Liver (tissue), 9 donors: Measurements from ENCODE around the gene TMEM217. TPM values are rescaled to one million over a fixed set of nuclear protein-coding genes. Genes with fewer than 3 reads are reported as not detected.
"Not testable (repeated sequence)": the region's sequence is repeated elsewhere in the genome, so short reads cannot be mapped to it uniquely, and the experiment has no call there.

Source experiments
- DNase-seq: peaks from one replicate; pipeline ENCODE4 v3.0.0-alpha.2; 2017; ENCODE audit warnings: low spot score
- H3K27ac ChIP-seq, 2 donors: one replicate each; pipeline ENCODE4 v1.7.0; 2013; ENCODE audit warnings: inconsistent platforms in 2 of 2, low read length in 2 of 2, control low read depth in 1 of 2, low read depth in 1 of 2, mild to moderate bottlenecking in 1 of 2
- H3K27me3 ChIP-seq, 4 donors: one replicate each; pipeline versions ENCODE4 v1.6.1 to v1.7.0; 2013; ENCODE audit warnings: low read length in 3 of 4, inconsistent platforms in 1 of 4, mild to moderate bottlenecking in 1 of 4, moderate library complexity in 1 of 4; ENCODE audit not compliant: control insufficient read depth in 4 of 4, insufficient read depth in 4 of 4
- H3K36me3 ChIP-seq, 4 donors: one replicate each; pipeline versions ENCODE4 v1.6.1 to v1.7.0; 2013; ENCODE audit warnings: low read length in 3 of 4, mild to moderate bottlenecking in 3 of 4, low read depth in 1 of 4, moderate library complexity in 1 of 4; ENCODE audit not compliant: control insufficient read depth in 4 of 4, insufficient read depth in 3 of 4
- H3K4me1 ChIP-seq, 4 donors: one replicate each; pipeline versions ENCODE4 v1.6.1 to v1.7.0; 2013; ENCODE audit warnings: low read length in 3 of 4, mild to moderate bottlenecking in 3 of 4, moderate library complexity in 1 of 4; ENCODE audit not compliant: control insufficient read depth in 4 of 4, insufficient read depth in 4 of 4
- H3K4me3 ChIP-seq, 3 donors: one replicate each; pipeline versions ENCODE4 v1.6.1 to v1.7.0; 2013; ENCODE audit warnings: low read length in 3 of 3, control low read depth in 1 of 3, low read depth in 1 of 3, mild to moderate bottlenecking in 1 of 3
- H3K9ac ChIP-seq, 2 donors: one replicate each; pipeline ENCODE4 v1.7.0; 2013; ENCODE audit warnings: low read length in 2 of 2, mild to moderate bottlenecking in 2 of 2, moderate library complexity in 2 of 2, control low read depth in 1 of 2, low read depth in 1 of 2
- H3K9me3 ChIP-seq, 4 donors: one replicate each; pipeline versions ENCODE4 v1.6.1 to v1.7.0; 2013; ENCODE audit warnings: low read length in 3 of 4; ENCODE audit not compliant: control insufficient read depth in 4 of 4
- ATF3 ChIP-seq: IDR thresholded peaks from 2 replicates; pipeline ENCODE4 v1.6.1; 2016; ENCODE audit warnings: antibody characterized with exemption
- FOXA1 ChIP-seq: IDR thresholded peaks from 2 replicates; pipeline ENCODE4 v1.6.1; 2016; ENCODE audit warnings: antibody characterized with exemption
- GABPA ChIP-seq, 2 donors: IDR thresholded peaks in 1 of 2; conservative IDR thresholded peaks in 1 of 2; 2 replicates each; pipeline ENCODE4 v1.6.1; 2016; ENCODE audit warnings: antibody characterized with exemption in 2 of 2, mild to moderate bottlenecking in 1 of 2, moderate library complexity in 1 of 2
- HNF4A ChIP-seq, 2 donors: conservative IDR thresholded peaks; 2 replicates each; pipeline ENCODE4 v1.6.1; 2016; ENCODE audit warnings: antibody characterized with exemption in 2 of 2, mild to moderate bottlenecking in 2 of 2
- JUND ChIP-seq, 2 donors: IDR thresholded peaks; 2 replicates each; pipeline ENCODE4 v1.6.1; 2016; ENCODE audit warnings: antibody characterized with exemption in 2 of 2
- MAX ChIP-seq: IDR thresholded peaks from 2 replicates; pipeline ENCODE4 v1.6.1; 2016; ENCODE audit warnings: antibody characterized with exemption
- NR2F2 ChIP-seq: IDR thresholded peaks from 2 replicates; pipeline ENCODE4 v1.6.1; 2016; ENCODE audit warnings: antibody characterized with exemption
- RAD21 ChIP-seq, 2 donors: IDR thresholded peaks; 2 replicates each; pipeline ENCODE4 v1.6.1; 2016; ENCODE audit warnings: antibody characterized with exemption in 2 of 2, mild to moderate bottlenecking in 2 of 2
- REST ChIP-seq: IDR thresholded peaks from 2 replicates; pipeline ENCODE4 v1.6.1; 2016; ENCODE audit warnings: antibody characterized with exemption, mild to moderate bottlenecking
- RXRA ChIP-seq, 2 donors: IDR thresholded peaks; 2 replicates each; pipeline ENCODE4 v1.6.1; 2017 to 2018; ENCODE audit warnings: antibody characterized with exemption in 2 of 2, mild to moderate bottlenecking in 1 of 2
- SP1 ChIP-seq: IDR thresholded peaks from 2 replicates; pipeline ENCODE4 v1.6.1; 2018; ENCODE audit warnings: antibody characterized with exemption, mild to moderate bottlenecking
- TAF1 ChIP-seq: conservative IDR thresholded peaks from 2 replicates; pipeline ENCODE4 v1.6.1; 2016; ENCODE audit warnings: antibody characterized with exemption, mild to moderate bottlenecking
- YY1 ChIP-seq: IDR thresholded peaks from 2 replicates; pipeline ENCODE4 v1.6.1; 2016; ENCODE audit warnings: antibody characterized with exemption, mild to moderate bottlenecking
- ZBTB33 ChIP-seq: IDR thresholded peaks from 2 replicates; pipeline ENCODE4 v1.6.1; 2016; ENCODE audit warnings: antibody characterized with exemption
- WGBS: extraction: QIAGEN DNeasy Blood & Tissue Kit; methylation state at CpG from one replicate; pipeline ENCODE4 v1.1.7; 2013; 5-methylcytosine and 5-hydroxymethylcytosine counted together
- polyA plus RNA-seq, 2 donors: library from polyadenylated mRNA; stranded (reverse) in 1 of 2; unstranded in 1 of 2; fragments of 200-250 nt in 1 of 2; fragments of >200 nt in 1 of 2; fragmentation: Nextera tagmentation in 1 of 2; extraction: Ambion mirVana in 1 of 2; gene quantifications; one replicate each; pipeline versions ENCODE4 v1.2.1 to v1.2.3, GENCODE V29; 2013 to 2015
- total RNA-seq, 2 donors: library from RNA; depleted of rRNA; stranded (reverse); fragments of >200 nt; gene quantifications; one replicate each; pipeline ENCODE4 v1.2.3, GENCODE V29; 2014
- TF ChIP-seq, protein P1 (sequence below): fragments of 150-350 bp; IDR thresholded peaks from 2 replicates; pipeline ENCODE4 v1.5.1; 2017; ENCODE audit warnings: improper control_type of control experiment, low read depth, low read length; ENCODE audit not compliant: missing input control
- donor health status: healthy.
- donor health status: healthy.
- donor health status: healthy.
- donor health status: healthy.
- donor health status: healthy.

Gene TMEM217
- total and polyA plus RNA-seq, 4 donors: 0.39 to 3.2 (median 0.62) TPM

DNA sequence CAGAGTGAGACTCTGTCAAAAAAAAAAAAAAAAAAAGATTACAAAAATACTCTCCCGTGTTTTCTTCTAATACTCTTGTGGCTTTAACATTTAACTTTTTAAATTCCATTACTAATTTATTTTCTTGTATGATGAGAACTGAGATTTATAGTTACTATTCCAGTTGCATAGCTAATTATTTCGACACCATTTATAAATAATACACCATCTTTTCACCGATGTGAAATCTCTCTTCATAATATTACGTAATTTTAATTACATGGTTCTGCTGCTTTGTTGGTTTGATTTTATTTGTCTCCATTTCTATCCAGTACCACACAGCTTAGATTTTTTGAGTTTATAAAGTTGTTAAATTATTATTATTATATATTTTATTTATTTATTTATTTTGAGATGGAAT, 42.0 kb upstream of the TMEM217 start:
- Histone ChIP-seq H3K9ac (no peak overlapping the region), H3K4me1 (peaks cover 0 to 4% (median under 1%) of the 10 kb centered on the region in 4 donors), H3K27ac (no peak overlapping the region), H3K9me3 (no peaks in the 10 kb centered on the region), H3K36me3 (peaks cover 0 to 16% (median 6%) of the 10 kb centered on the region in 4 donors), H3K27me3 (no peaks in the 10 kb centered on the region), H3K4me3 (no peak overlapping the region)
- DNase-seq: no peak
- 81% methylated on average over 4 of the region's 4 CpGs for WGBS
- TF ChIP-seq TAF1: no peak
- no peak for TF ChIP-seq SP1
- TF ChIP-seq FOXA1: no peak
- TF ChIP-seq ATF3: no peak

- no peak overlapping the region for H3K27ac ChIP-seq
- no peaks in the 10 kb centered on the region for H3K9me3 ChIP-seq
- no peak overlapping the region for H3K4me3 ChIP-seq
- no peaks in the 10 kb centered on the region for H3K27me3 ChIP-seq
- H3K36me3 ChIP-seq: peaks cover 0 to 16% (median 7%) of the 10 kb centered on the region in 4 donors
- no peak for DNase-seq
- H3K4me1 ChIP-seq: peaks cover 0 to 4% (median under 1%) of the 10 kb centered on the region in 4 donors
- TF ChIP-seq MAX (no peak), RAD21 (IDR thresholded peaks at IDR 0.05) (no peak), JUND (IDR thresholded peaks at IDR 0.05) (no peak), NR2F2 (no peak), YY1 (no peak), TAF1 (no peak), GABPA (IDR thresholded peaks at IDR 0.05 in 1 of 2, conservative IDR thresholded peaks at IDR 0.05 in 1 of 2) (no peak), ZBTB33 (no peak), REST (no peak), RXRA (IDR thresholded peaks at IDR 0.05) (no peak), HNF4A (conservative IDR thresholded peaks at IDR 0.05) (no peak), ATF3 (no peak), SP1 (no peak)
- TF ChIP-seq, protein P1, sequence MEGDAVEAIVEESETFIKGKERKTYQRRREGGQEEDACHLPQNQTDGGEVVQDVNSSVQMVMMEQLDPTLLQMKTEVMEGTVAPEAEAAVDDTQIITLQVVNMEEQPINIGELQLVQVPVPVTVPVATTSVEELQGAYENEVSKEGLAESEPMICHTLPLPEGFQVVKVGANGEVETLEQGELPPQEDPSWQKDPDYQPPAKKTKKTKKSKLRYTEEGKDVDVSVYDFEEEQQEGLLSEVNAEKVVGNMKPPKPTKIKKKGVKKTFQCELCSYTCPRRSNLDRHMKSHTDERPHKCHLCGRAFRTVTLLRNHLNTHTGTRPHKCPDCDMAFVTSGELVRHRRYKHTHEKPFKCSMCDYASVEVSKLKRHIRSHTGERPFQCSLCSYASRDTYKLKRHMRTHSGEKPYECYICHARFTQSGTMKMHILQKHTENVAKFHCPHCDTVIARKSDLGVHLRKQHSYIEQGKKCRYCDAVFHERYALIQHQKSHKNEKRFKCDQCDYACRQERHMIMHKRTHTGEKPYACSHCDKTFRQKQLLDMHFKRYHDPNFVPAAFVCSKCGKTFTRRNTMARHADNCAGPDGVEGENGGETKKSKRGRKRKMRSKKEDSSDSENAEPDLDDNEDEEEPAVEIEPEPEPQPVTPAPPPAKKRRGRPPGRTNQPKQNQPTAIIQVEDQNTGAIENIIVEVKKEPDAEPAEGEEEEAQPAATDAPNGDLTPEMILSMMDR: no peak
- no peak overlapping the region for H3K9ac ChIP-seq
Observed at GRCh38 chr6:37298958-37299357, 41.0 kb upstream of the TMEM217 start.

GRCh38 chr6:37297637-37298036, 39.7 kb upstream of the TMEM217 start:
- peaks cover 0 to 12% (median 3%) of the 10 kb centered on the region in 4 donors for H3K36me3 ChIP-seq
- not testable (repeated sequence) for H3K9ac ChIP-seq, H3K4me1 ChIP-seq, H3K27me3 ChIP-seq, H3K4me3 ChIP-seq, DNase-seq, H3K9me3 ChIP-seq, H3K27ac ChIP-seq
